NCI-H345 treated with DMSO at 0.1 percent for 48 hours (cell line): ENCODE data around the gene ETV2.
"Not testable (repeated sequence)": the region's sequence is repeated elsewhere in the genome, so short reads cannot be mapped to it uniquely, and the experiment has no call there.

Experiments
- DNase-seq: peaks from one replicate; lab custom pipeline; 2025; ENCODE audit not compliant: unreplicated experiment; lab: John Stamatoyannopoulos, UW

The ETV2 gene

GRCh38 chr19:35623327-35624010 is 18.1 kb upstream of the ETV2 start:
- no peak for DNase-seq

DNA sequence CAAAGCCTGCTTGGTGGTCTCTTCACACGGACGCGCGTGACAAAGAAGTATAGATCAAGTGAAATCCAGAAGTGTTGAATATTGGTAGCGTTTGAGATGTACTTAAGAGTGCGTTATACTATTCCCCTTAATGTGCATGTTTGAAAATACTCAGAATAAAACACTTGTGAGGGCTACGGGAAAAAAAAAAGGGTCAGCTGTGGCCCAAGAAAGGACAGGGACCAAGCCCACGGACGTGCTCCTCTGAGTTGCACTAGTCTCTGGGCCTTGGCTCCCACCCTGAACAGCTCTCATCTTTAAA is 13.3 kb upstream of the ETV2 start:
- DNase-seq = no peak

GRCh38 chr19:35628565-35629331 is 12.8 kb upstream of the ETV2 start, which contains the start of gene RBM42:
RBM42 (plus strand) TSS chr19:35629036; CDS start chr19:35629154, 118 bp downstream.
- DNase-seq = peak; percentile 100

- DNase-seq = no peak
Measured at GRCh38 chr19:35629332-35629633, 12.3 kb upstream of the ETV2 start.

DNA sequence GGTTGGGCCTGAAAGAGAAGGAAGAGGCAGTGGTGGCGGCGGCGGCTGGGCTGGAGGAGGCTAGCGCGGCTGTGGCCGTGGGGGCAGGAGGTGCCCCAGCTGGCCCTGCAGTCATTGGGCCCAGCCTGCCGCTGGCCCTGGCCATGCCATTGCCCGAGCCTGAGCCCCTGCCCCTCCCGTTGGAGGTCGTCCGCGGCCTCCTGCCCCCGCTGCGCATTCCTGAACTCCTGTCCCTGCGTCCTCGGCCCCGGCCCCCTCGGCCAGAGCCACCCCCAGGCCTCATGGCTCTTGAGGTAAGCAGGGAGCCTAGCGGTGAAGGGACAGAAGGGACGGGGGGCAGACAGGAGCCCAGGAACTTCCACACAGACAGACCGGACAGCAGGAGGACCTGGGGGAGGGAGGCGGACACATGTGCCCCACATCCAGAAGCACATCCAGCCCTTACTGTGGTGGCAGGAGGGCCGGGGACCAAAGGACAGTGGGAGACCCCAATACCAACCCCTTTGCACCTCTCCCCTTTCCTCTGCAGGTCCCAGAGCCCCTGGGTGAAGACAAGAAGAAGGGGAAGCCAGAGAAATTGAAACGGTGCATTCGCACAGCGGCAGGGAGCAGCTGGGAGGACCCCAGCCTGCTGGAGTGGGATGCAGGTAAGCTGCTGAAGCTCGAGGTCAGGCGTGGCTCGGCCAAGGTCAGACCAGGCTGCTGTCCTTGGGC is 7.7 kb upstream of the ETV2 start:
- DNase-seq = no peak

GRCh38 chr19:35636651-35637050 is 4.9 kb upstream of the ETV2 start:
- DNase-seq = no peak

DNA sequence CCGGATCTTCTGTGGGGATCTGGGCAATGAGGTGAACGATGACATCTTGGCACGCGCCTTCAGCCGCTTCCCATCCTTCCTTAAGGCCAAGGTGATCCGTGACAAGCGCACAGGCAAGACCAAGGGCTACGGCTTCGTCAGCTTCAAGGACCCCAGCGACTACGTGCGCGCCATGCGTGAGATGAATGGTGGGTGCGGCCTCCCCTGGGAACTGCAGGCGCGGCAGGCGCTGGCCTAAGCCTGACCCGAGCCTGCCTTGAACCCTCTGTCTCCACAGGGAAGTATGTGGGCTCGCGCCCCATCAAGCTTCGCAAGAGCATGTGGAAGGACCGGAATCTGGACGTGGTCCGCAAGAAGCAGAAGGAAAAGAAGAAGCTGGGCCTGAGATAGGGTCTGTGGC is 4.4 kb upstream of the ETV2 start:
- DNase-seq = no peak

DNA sequence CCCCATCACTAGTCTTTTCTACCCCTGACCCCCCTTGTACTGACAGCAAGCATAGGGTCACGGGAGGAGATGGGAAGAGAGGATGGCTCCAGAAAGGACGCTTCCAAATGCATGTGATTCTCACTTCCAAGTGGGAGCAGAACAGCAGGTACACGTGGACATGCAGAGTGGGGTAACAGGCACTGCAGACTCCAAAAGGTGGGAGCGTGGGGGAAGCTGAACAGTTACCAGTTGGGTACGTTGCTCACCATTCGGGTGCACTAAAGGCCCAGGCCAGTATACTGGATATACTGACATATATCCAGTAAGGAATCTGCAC is 2.3 kb upstream of the ETV2 start:
- DNase-seq = no peak

DNA sequence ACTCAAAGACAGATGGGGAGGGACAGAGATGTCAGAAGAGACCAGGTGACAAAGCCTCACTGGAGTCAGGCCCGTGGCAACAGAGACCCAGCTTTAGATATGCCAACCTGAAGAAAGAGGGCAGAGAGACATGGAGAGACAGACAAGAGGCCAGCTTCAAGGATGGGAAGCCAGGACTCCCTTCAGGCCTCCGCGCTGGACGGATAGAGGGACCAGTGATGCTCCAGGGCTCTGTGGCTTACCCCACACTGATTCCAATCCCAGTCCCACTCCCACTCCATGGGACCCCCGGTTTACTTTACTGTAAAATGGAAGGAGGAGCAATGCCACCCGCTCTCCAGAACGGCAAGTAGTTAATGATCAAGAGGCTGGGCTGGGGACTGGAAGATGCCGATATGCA is 1.7 kb upstream of the ETV2 start:
- no peak for DNase-seq

GRCh38 chr19:35642312-35642711 is 767 bp downstream of the ETV2 start:
- DNase-seq = no peak

DNA sequence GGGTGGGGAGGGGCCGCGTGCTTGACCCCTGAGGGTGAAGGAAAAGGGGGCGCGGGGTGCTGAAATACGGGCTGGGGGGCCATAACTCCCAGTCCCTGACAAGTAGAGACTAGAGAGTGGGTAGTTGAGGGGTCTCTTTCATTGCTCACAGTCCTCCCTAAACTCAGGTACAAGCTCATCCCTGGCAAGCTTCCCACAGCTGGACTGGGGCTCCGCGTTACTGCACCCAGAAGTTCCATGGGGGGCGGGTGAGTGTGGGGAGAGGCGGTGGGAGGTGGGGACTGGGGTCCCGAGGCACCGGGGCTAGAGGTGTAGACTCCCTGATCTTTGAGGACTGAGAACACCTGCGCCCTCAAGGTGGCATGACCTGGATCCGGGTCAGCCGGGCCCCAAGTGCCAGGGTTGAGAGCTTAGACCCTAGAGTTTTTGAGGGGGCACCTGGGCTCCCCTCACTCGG is 1.3 kb downstream of the ETV2 start:
- DNase-seq = no peak

DNA sequence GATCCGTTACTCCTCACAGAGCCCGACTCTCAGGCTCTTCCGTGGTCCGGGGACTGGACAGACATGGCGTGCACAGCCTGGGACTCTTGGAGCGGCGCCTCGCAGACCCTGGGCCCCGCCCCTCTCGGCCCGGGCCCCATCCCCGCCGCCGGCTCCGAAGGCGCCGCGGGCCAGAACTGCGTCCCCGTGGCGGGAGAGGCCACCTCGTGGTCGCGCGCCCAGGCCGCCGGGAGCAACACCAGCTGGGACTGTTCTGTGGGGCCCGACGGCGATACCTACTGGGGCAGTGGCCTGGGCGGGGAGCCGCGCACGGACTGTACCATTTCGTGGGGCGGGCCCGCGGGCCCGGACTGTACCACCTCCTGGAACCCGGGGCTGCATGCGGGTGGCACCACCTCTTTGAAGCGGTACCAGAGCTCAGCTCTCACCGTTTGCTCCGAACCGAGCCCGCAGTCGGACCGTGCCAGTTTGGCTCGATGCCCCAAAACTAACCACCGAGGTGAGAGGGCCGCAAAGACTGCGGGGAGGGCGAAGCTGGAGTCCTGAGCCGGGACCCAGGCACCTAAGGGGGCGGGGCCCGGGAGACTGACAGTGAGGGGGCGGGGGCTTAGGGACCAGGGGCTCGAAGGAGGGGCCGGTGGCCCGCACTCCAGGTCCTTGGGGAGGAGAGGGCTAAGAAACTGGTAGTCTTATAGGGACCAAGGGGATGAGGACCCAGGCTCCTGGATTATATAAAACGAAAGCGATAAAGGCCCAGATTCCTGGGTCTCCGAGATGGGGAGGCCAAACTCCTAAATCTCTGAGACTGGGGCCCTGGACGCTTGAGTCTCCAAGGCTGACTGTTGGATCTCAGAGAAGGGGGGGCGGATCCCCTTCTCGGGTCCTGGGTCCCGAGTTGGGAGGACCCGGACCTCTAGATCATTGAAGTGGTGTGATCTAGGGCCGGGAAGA is 2.0 kb downstream of the ETV2 start:
- peak; percentile 97 for DNase-seq

DNA sequence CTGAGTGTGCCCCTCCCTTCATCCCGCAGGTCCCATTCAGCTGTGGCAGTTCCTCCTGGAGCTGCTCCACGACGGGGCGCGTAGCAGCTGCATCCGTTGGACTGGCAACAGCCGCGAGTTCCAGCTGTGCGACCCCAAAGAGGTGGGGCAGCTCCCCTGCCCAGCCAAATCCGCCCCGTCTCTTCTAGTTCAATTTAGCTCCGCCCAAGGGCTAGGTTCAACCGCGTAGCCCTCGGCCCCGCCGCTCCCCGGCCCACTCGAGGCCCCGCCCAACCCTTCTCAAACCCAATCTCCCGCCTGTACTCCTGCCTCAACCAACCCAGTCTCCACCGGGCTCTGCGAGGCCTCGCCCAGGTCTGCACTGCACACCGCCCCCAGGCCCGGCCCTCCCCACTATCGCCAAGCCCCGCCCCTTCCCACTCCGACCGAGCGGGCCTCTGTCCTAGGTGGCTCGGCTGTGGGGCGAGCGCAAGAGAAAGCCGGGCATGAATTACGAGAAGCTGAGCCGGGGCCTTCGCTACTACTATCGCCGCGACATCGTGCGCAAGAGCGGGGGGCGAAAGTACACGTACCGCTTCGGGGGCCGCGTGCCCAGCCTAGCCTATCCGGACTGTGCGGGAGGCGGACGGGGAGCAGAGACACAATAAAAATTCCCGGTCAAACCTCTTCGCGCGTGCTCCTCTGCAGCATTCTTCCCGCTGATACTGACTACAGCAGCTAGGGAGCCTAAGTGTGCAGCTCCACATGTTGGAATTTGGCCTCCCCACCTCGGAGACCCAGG is 2.9 kb downstream of the ETV2 start:
- peak; percentile 100 for DNase-seq

DNA sequence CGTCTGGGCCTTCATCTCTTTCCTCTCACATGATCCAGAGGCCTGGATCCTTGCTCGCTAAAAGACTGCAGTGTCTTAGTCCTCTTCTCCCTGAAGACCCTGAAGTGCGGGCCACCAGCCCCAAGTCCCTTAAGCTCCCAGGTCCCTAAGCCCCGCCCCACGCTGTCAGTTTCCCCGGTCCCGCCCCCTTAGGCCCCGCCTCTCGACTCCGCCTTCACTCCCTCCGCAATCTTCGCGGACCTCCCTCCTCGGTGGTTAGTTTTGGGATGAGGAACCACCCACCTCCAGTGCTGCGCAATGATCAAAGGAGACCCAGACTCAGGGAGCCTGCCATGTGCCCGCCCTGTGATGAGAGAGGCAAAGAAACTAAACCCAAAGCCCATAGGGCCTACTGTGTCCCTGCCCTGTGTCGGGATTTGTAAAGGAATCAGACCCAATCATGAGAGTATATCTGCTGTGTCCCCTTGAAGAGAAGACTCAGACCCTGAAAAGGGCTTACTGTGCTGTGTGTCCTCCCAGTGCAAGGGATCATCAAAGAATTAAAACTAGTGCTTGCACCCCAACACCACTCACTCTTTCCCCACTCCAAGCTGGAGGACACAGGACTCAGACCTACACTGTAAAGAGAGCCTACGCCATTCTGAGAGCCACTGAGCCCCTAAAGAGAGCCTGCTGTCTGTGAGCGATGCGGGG is 3.6 kb downstream of the ETV2 start:
- DNase-seq = peak; percentile 94

DNA sequence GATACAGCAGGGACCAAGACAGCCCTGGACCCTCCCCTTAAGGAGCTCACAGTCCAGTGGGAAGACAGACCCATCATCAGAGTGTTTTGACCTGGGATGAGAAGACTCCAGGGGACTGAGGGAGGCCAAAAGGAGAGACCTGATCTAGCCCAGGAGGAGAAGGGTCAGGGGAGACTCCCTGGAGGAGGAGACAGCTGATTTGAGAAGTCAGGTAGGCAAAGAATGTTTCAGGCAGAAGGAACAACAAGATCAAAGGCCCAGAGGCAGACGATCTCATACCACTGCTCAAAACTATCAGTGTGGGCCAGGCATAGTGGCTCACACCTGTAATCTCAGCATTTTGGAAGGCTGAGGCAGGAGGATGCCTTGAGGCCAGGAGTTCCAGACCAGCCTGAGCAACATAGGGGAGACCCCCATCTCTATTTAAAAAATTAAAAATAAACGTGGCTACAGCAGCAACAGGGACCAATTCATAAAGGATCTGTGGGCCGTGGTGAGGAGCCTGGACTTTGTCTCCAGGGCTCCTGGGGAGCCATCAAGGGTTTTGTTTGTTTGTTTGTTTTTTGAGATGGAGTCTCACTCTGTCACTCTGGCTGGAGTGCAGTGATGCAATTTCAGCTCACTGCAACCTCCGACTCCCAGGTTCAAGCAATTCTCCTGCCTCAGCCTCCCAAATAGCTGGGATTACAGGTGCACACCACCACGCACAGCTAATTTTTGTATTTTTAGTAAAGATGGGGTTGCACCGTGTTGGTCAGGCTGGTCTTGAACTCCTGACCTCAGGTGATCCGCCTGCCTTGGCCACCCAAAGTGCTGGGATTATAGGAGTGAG is 4.4 kb downstream of the ETV2 start:
- DNase-seq = no peak

- peak; percentile 100 for DNase-seq
Measured at GRCh38 chr19:35648017-35648961, 6.7 kb downstream of the ETV2 start, which contains the start of gene COX6B1. COX6B1 (plus strand) TSS chr19:35648323; CDS start chr19:35651244, 2,921 bp downstream.

DNA sequence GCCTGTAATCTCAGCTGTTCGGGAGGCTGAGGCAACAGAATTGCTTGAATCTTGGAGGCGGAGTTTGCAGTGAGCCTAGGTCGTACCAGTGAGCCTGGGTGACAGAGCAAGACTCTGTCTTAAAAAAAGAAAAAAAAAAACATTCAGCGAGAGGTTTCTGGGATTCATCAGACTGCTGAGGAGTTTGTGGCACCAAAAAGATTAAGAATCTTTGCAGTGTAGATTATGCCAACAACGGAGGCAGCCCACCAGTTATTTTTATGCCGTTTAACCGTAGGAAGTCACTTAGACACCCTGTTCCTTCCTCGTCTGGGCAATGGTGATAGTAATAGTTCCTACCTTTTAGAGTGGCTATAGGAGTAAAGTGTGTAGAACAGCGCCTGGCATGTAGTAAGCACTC is 9.0 kb downstream of the ETV2 start:
- DNase-seq = no peak

DNA sequence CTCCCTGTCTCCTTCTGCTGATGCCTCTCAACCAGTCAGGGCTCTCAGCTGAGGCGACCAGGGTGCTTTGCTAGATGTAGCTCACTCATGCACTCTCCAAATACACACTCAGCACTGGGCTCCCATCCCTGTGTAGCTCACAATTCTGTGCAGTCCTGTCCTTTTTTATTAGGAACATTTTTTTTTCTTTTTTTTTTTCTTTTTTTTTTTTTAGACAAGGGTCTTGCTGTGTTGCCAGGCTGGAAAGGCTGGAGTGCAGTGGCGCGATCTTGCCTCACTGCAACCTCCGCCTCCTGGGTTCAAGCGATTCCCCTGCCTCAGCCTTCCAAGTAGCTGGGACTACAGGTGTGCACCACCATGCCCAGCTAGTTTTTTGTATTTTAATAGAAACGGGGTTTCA is 13.3 kb downstream of the ETV2 start:
- not testable (repeated sequence) for DNase-seq
